ENCODE results near the gene CYB5A.
"Not testable (repeated sequence)": the region's sequence is repeated elsewhere in the genome, so short reads cannot be mapped to it uniquely, and the experiment has no call there.

The CYB5A gene

GRCh38 chr18:74299162-74299561, 7.4 kb upstream of the CYB5A start:
- DNase-seq (ENCODE audit: low read depth in 1 of 2, low spot score in 1 of 2): no peak

- DNase-seq (ENCODE audit: low read depth in 1 of 2, low spot score in 1 of 2): no peak
Measured at GRCh38 chr18:74294526-74294925, 2.8 kb upstream of the CYB5A start.

- DNase-seq (ENCODE audit: low read depth in 1 of 2, low spot score in 1 of 2): not testable (repeated sequence)
Measured at GRCh38 chr18:74292982-74293381, 1.2 kb upstream of the CYB5A start.

GRCh38 chr18:74292541-74292858, 737 bp upstream of the CYB5A start:
- no peak for DNase-seq (ENCODE audit: low read depth in 1 of 2, low spot score in 1 of 2)

GRCh38 chr18:74291472-74291770, 342 bp downstream of the CYB5A start:
- DNase-seq (ENCODE audit: low read depth in 1 of 2, low spot score in 1 of 2): no peak

GRCh38 chr18:74290794-74291471, 830 bp downstream of the CYB5A start:
- DNase-seq (ENCODE audit: low read depth in 1 of 2, low spot score in 1 of 2): no peak

- no peak for DNase-seq (ENCODE audit: low read depth in 1 of 2, low spot score in 1 of 2)
Measured at GRCh38 chr18:74290021-74290420, 1.7 kb downstream of the CYB5A start.

- DNase-seq (ENCODE audit: low read depth in 1 of 2, low spot score in 1 of 2): no peak
Measured at GRCh38 chr18:74289137-74289536, 2.6 kb downstream of the CYB5A start.

GRCh38 chr18:74288730-74289129, 3.0 kb downstream of the CYB5A start:
- no peak for DNase-seq (ENCODE audit: low read depth in 1 of 2, low spot score in 1 of 2)

- no peak for DNase-seq (ENCODE audit: low read depth in 1 of 2, low spot score in 1 of 2)
Measured at GRCh38 chr18:74288041-74288440, 3.7 kb downstream of the CYB5A start.

GRCh38 chr18:74286856-74287255, 4.9 kb downstream of the CYB5A start:
- no peak for DNase-seq (ENCODE audit: low read depth in 1 of 2, low spot score in 1 of 2)

- no peak for DNase-seq (ENCODE audit: low read depth in 1 of 2, low spot score in 1 of 2)
Measured at GRCh38 chr18:74286106-74286855, 5.5 kb downstream of the CYB5A start.

GRCh38 chr18:74285583-74285982, 6.2 kb downstream of the CYB5A start:
- not testable (repeated sequence) for DNase-seq (ENCODE audit: low read depth in 1 of 2, low spot score in 1 of 2)

GRCh38 chr18:74284980-74285355, 6.8 kb downstream of the CYB5A start:
- no peak for DNase-seq (ENCODE audit: low read depth in 1 of 2, low spot score in 1 of 2)

GRCh38 chr18:74284191-74284979, 7.4 kb downstream of the CYB5A start:
- no peak for DNase-seq (ENCODE audit: low read depth in 1 of 2, low spot score in 1 of 2)

- no peak for DNase-seq (ENCODE audit: low read depth in 1 of 2, low spot score in 1 of 2)
Measured at GRCh38 chr18:74283646-74284045, 8.1 kb downstream of the CYB5A start.

- DNase-seq (ENCODE audit: low read depth in 1 of 2, low spot score in 1 of 2): no peak
Measured at GRCh38 chr18:74282755-74283554, 8.8 kb downstream of the CYB5A start.

- DNase-seq (ENCODE audit: low read depth in 1 of 2, low spot score in 1 of 2): no peak
Measured at GRCh38 chr18:74281980-74282754, 9.6 kb downstream of the CYB5A start.

- no peak for DNase-seq (ENCODE audit: low read depth in 1 of 2, low spot score in 1 of 2)
Measured at GRCh38 chr18:74281011-74281979, 10.5 kb downstream of the CYB5A start.

- DNase-seq (ENCODE audit: low read depth in 1 of 2, low spot score in 1 of 2): no peak
Measured at GRCh38 chr18:74278983-74279382, 12.8 kb downstream of the CYB5A start.

All from stimulated activated CD4-positive, alpha-beta T cell treated with anti-CD3 and anti-CD28 coated beads, Interleukin-15, amount 100 ng/mL, for 1 hour (primary cell).